K562 (cell line): ENCODE data around the gene BLOC1S3. TPM values are rescaled to one million over a fixed set of nuclear protein-coding genes. Genes with fewer than 3 reads are reported as not detected.

ENCODE experiments used
- CHCHD3 ChIP-seq: fragments of 250-450 bp; sonication (Bioruptor Pico); IDR thresholded peaks from 2 replicates; pipeline ENCODE4 v2.1.2; 2022; ENCODE audit warnings: mild to moderate bottlenecking
- CREB1 ChIP-seq, 2 experiments: sonication (generic) in 1 of 2; formaldehyde crosslinking in 1 of 2; IDR thresholded peaks; 2 replicates each; pipeline versions ENCODE4 v1.6.1 to v1.8.0; 2012 to 2022; ENCODE audit warnings: inconsistent platforms in 1 of 2, mild to moderate bottlenecking in 1 of 2, missing genetic modification reagents in 1 of 2, moderate library complexity in 1 of 2
- EGR1 ChIP-seq: fragments of 450-650 bp; conservative IDR thresholded peaks from 2 replicates; pipeline ENCODE4 v1.6.1; 2017; ENCODE audit warnings: mild to moderate bottlenecking
- ELF4 ChIP-seq: fragments of 450-650 bp; formaldehyde crosslinking; IDR thresholded peaks from 2 replicates; pipeline ENCODE4 v1.4.0; 2022; ENCODE audit warnings: missing genetic modification characterization
- FOXK1 ChIP-seq: sonication (generic); formaldehyde crosslinking; IDR thresholded peaks from 2 replicates; pipeline ENCODE4 v1.8.0; 2022; ENCODE audit warnings: missing genetic modification reagents, mild to moderate bottlenecking, borderline replicate concordance
- FUS ChIP-seq: fragments of 200-400 bp; formaldehyde crosslinking; optimal IDR thresholded peaks from 2 replicates; pipeline ENCODE3; 2017; ENCODE audit warnings: low read depth, low read length
- HIVEP1 ChIP-seq: fragments of 250-450 bp; sonication (Bioruptor Pico); IDR thresholded peaks from 2 replicates; pipeline ENCODE4 v1.4.0; 2020; ENCODE audit warnings: mild to moderate bottlenecking
- KDM2B ChIP-seq: fragments of 250-450 bp; sonication (Bioruptor Pico); IDR thresholded peaks from 2 replicates; pipeline ENCODE4 v1.8.0; 2021; ENCODE audit warnings: mild to moderate bottlenecking, moderate library complexity
- MGA ChIP-seq: fragments of 450-650 bp; IDR thresholded peaks from 2 replicates; pipeline ENCODE4 v1.6.1; 2016; ENCODE audit warnings: mild to moderate bottlenecking, moderate library complexity
- NFRKB ChIP-seq: fragments of 450-650 bp; IDR thresholded peaks from 2 replicates; pipeline ENCODE4 v1.6.1; 2016; ENCODE audit warnings: low read depth
- NR4A1 ChIP-seq, 2 experiments: fragments of 250-450 bp in 1 of 2; fragments of 450-650 bp in 1 of 2; sonication (Bioruptor Pico) in 1 of 2; IDR thresholded peaks; 2 replicates each; pipeline versions ENCODE4 v1.4.0 to v1.6.1; 2016 to 2020; ENCODE audit warnings: mild to moderate bottlenecking in 2 of 2, missing compliant biosample characterization in 1 of 2, missing genetic modification characterization in 1 of 2, moderate library complexity in 1 of 2
- PHTF2 ChIP-seq: fragments of 250-450 bp; sonication (Bioruptor Pico); IDR thresholded peaks from 2 replicates; pipeline ENCODE4 v1.5.0; 2021; ENCODE audit warnings: mild to moderate bottlenecking
- POLR2H ChIP-seq: IDR thresholded peaks from 2 replicates; pipeline ENCODE4 v1.6.1; 2016; ENCODE audit warnings: missing genetic modification characterization, low read depth, mild to moderate bottlenecking, control low read depth, missing compliant biosample characterization, moderate library complexity
- SOX6 ChIP-seq: fragments of 450-650 bp; IDR thresholded peaks from 2 replicates; pipeline ENCODE4 v1.6.1; 2014; ENCODE audit warnings: mild to moderate bottlenecking
- TAF1 ChIP-seq: IDR thresholded peaks from 2 replicates; pipeline ENCODE4 v1.6.1; 2011; ENCODE audit warnings: mild to moderate bottlenecking, low read length, moderate library complexity; ENCODE audit not compliant: insufficient read depth, control insufficient read depth, severe bottlenecking; ENCODE audit errors: extremely low read depth
- THRAP3 ChIP-seq: fragments of 450-650 bp; IDR thresholded peaks from 2 replicates; pipeline ENCODE4 v1.6.1; 2016; ENCODE audit warnings: mild to moderate bottlenecking, inconsistent platforms, borderline replicate concordance
- ZNF707 ChIP-seq: fragments of 250-450 bp; sonication (Bioruptor Pico); conservative IDR thresholded peaks from 2 replicates; pipeline ENCODE4 v1.8.0; 2022; ENCODE audit warnings: inconsistent platforms, mild to moderate bottlenecking, moderate library complexity
- polyA plus RNA-seq, 8 experiments: library from polyadenylated mRNA; depleted of rRNA in 4 of 8; stranded (reverse) in 5 of 8; unstranded in 3 of 8; fragments of >200 nt; fragmentation: Nextera tagmentation in 2 of 8; fragmentation: Illumina TruSeq in 1 of 8; extraction: Ambion mirVana in 2 of 8; extraction: Trizol in 1 of 8; gene quantifications; 2 replicates each; pipeline versions ENCODE4 v1.2.1 to v1.2.3, GENCODE V29; 2011 to 2014; ENCODE audit warnings: inconsistent platforms in 1 of 8, missing spikeins in 1 of 8
- total RNA-seq, 7 experiments: library from RNA; depleted of rRNA in 6 of 7; stranded (reverse); fragments of >200 nt in 6 of 7; fragmentation: Illumina TruSeq in 2 of 7; extraction: Trizol in 2 of 7; gene quantifications; 2 replicates each; pipeline versions ENCODE4 v1.2.1 to v1.2.3, GENCODE V29; 2011 to 2021; ENCODE audit warnings: low replicate concordance in 1 of 7

Gene BLOC1S3
- total and polyA plus RNA-seq, 9 of the 15 experiments (the other 6 are each of a cell fraction or from before 2014, with no cell fraction given): 3.9 to 20.2 (median 10.4) TPM

GRCh38 chr19:45154064-45154827, 24.3 kb upstream of the BLOC1S3 start (continued):
- TF ChIP-seq TAF1: no peak
- no peak for TF ChIP-seq ZNF707
- TF ChIP-seq KDM2B (CRISPR knock-in tag): no peak
- TF ChIP-seq CREB1 (IDR thresholded peaks at IDR 0.05): 0 out of 2 replicates have a peak, but pooled peaks have one; percentile 47
- TF ChIP-seq CREB1 (CRISPR knock-in tag; IDR thresholded peaks at IDR 0.05): peak; percentile 49; the same call in 1 of the 2 replicates
- TF ChIP-seq HIVEP1: 0 out of 2 replicates have a peak, but pooled peaks have one; percentile 23
- no peak for TF ChIP-seq NR4A1 (CRISPR knock-in tag; IDR thresholded peaks at IDR 0.05)
- TF ChIP-seq NR4A1 (tag; IDR thresholded peaks at IDR 0.05): no peak
- no peak for TF ChIP-seq FOXK1 (CRISPR knock-in tag)
- TF ChIP-seq FUS: no peak
- no peak for TF ChIP-seq SOX6
- TF ChIP-seq CHCHD3 (CRISPR knock-in tag): no peak
- TF ChIP-seq POLR2H (tag): no peak
- TF ChIP-seq THRAP3: no peak
- TF ChIP-seq EGR1: peak; percentile 97
- no peak for TF ChIP-seq ELF4 (CRISPR knock-in tag)
- no peak for TF ChIP-seq PHTF2 (CRISPR knock-in tag)
- no peak for TF ChIP-seq NFRKB
- TF ChIP-seq MGA: no peak
